ENCODE data around the gene MRPL14. TPM values are rescaled to one million over a fixed set of nuclear protein-coding genes. Genes with fewer than 3 reads are reported as not detected.

MRPL14 gene
- total RNA-seq, 2 experiments from 2014 or later: 10.4 to 11.5 TPM

- CTCF ChIA-PET: interaction anchor here (0.9 to 4.0 kb wide), 3 partner anchors 298 to 405 kb away, joined by 3 to 20 read pairs (median 8); partner anchors contain the start of gene VEGFA
- Mint-ChIP-seq H3K36me3 (ENCODE audit: low read depth) (no peaks in the 10 kb centered on the region), H3K4me1 (ENCODE audit: low read depth) (peaks cover 17% of the 10 kb centered on the region), H3K27ac (peak overlapping the region; percentile 43), H3K9me3 (no peaks in the 10 kb centered on the region), H3K27me3 (peaks cover 14% of the 10 kb centered on the region), H3K4me3 (peak overlapping the region; percentile 97)
- Histone ChIP-seq H3K9me3 (ENCODE audit: control insufficient read depth in 1 of 2, insufficient read depth in 1 of 2, low read length in 2 of 2) (no peaks in the 10 kb centered on the region), H3K4me1 (ENCODE audit: insufficient read depth, low read length) (peaks cover 22% of the 10 kb centered on the region), H3K27ac (ENCODE audit: low read depth in 1 of 2, low read length in 2 of 2) (no peak overlapping the region), H3K27me3 (ENCODE audit: control insufficient read depth in 1 of 2, insufficient read depth in 2 of 2, low read length in 2 of 2) (peaks cover 5 to 9% of the 10 kb centered on the region in 2 experiments), H3K36me3 (ENCODE audit: insufficient read depth, low read length) (no peaks in the 10 kb centered on the region), H3K4me3 (ENCODE audit: low read length) (peak overlapping the region; percentile 61)
- TF ChIP-seq CTCF (IDR thresholded peaks at IDR 0.05): no peak
- DNase-seq (peak; percentile 52 to 92 (median 71)), ATAC-seq (ENCODE audit: poor library complexity) (peak; percentile 81)
- intact Hi-C loops (cut with DNase I, micrococcal nuclease): loop anchor here in 1 of 2 experiments (5.0 kb wide), 1 partner anchor 71 kb away; no protein-coding TSS in a partner anchor
- POLR2A ChIA-PET: interaction anchor here (1.2 to 2.0 kb wide), 3 partner anchors 10 to 348 kb away, joined by 5 to 15 read pairs (median 7); no protein-coding TSS in a partner anchor
Observed at GRCh38 chr6:44072959-44073611, 54.2 kb downstream of the MRPL14 start.

GRCh38 chr6:44072452-44072958 is 54.7 kb downstream of the MRPL14 start:
- ChIA-PET CTCF (interaction anchor here (4.0 kb wide), 1 partner anchor 303 kb away, joined by 20 read pairs; the partner anchor contains the start of gene VEGFA), POLR2A (interaction anchor here (1.2 to 2.0 kb wide), 3 partner anchors 9 to 348 kb away, joined by 5 to 15 read pairs (median 7); no protein-coding TSS in a partner anchor)
- Histone ChIP-seq H3K27me3 (ENCODE audit: control insufficient read depth in 1 of 2, insufficient read depth in 2 of 2, low read length in 2 of 2) (peaks cover 5 to 8% of the 10 kb centered on the region in 2 experiments), H3K27ac (ENCODE audit: low read depth in 1 of 2, low read length in 2 of 2) (no peak overlapping the region), H3K36me3 (ENCODE audit: insufficient read depth, low read length) (no peaks in the 10 kb centered on the region), H3K9me3 (ENCODE audit: control insufficient read depth in 1 of 2, insufficient read depth in 1 of 2, low read length in 2 of 2) (no peaks in the 10 kb centered on the region), H3K4me3 (ENCODE audit: low read length) (peak overlapping the region; percentile 61), H3K4me1 (ENCODE audit: insufficient read depth, low read length) (peaks cover 22% of the 10 kb centered on the region)
- no peaks in the 10 kb centered on the region for H3K36me3 Mint-ChIP-seq (ENCODE audit: low read depth)
- no peaks in the 10 kb centered on the region for H3K9me3 Mint-ChIP-seq
- no peak for DNase-seq
- ATAC-seq (ENCODE audit: poor library complexity): no peak
- peak overlapping the region; percentile 43 for H3K27ac Mint-ChIP-seq
- intact Hi-C loops (cut with DNase I, micrococcal nuclease): loop anchor here in 1 of 2 experiments (5.0 kb wide), 1 partner anchor 70 kb away; no protein-coding TSS in a partner anchor
- no peak for TF ChIP-seq CTCF (IDR thresholded peaks at IDR 0.05)
- H3K4me3 Mint-ChIP-seq: peak overlapping the region; percentile 97
- H3K27me3 Mint-ChIP-seq: peaks cover 9% of the 10 kb centered on the region
- H3K4me1 Mint-ChIP-seq (ENCODE audit: low read depth): peaks cover 17% of the 10 kb centered on the region

GRCh38 chr6:44071670-44072451 is 55.4 kb downstream of the MRPL14 start:
- Mint-ChIP-seq H3K36me3 (ENCODE audit: low read depth) (no peaks in the 10 kb centered on the region), H3K4me3 (peak overlapping the region; percentile 73), H3K27ac (no peak overlapping the region), H3K27me3 (peaks cover 9% of the 10 kb centered on the region), H3K4me1 (ENCODE audit: low read depth) (peaks cover 17% of the 10 kb centered on the region), H3K9me3 (no peaks in the 10 kb centered on the region)
- Histone ChIP-seq H3K9me3 (ENCODE audit: control insufficient read depth in 1 of 2, insufficient read depth in 1 of 2, low read length in 2 of 2) (no peaks in the 10 kb centered on the region), H3K4me3 (ENCODE audit: low read length) (no peak overlapping the region), H3K27me3 (ENCODE audit: control insufficient read depth in 1 of 2, insufficient read depth in 2 of 2, low read length in 2 of 2) (peaks cover 3 to 5% of the 10 kb centered on the region in 2 experiments), H3K27ac (ENCODE audit: low read depth in 1 of 2, low read length in 2 of 2) (no peak overlapping the region), H3K4me1 (ENCODE audit: insufficient read depth, low read length) (peaks cover 22% of the 10 kb centered on the region), H3K36me3 (ENCODE audit: insufficient read depth, low read length) (no peaks in the 10 kb centered on the region)
- intact Hi-C loops (cut with DNase I, micrococcal nuclease): loop anchor here in 1 of 2 experiments (5.0 kb wide), 1 partner anchor 70 kb away; no protein-coding TSS in a partner anchor
- DNase-seq: no peak
- no peak for TF ChIP-seq CTCF (IDR thresholded peaks at IDR 0.05)
- ChIA-PET POLR2A (interaction anchor here (0.5 kb wide), 1 partner anchor 34 kb away, joined by 3 read pairs; no protein-coding TSS in a partner anchor), CTCF (interaction anchor here (1.1 to 4.0 kb wide), 4 partner anchors 9 to 303 kb away, joined by 3 to 20 read pairs (median 5); partner anchors contain the start of gene VEGFA)
- ATAC-seq (ENCODE audit: poor library complexity): no peak
